GM18873 (cell line): ENCODE measurements around the gene PRKCE.
A peak's percentile ranks its signal among the peaks of the same experiment; 100 is the strongest.
"Not testable (repeated sequence)": the region's sequence is repeated elsewhere in the genome, so short reads cannot be mapped to it uniquely, and the experiment has no call there.

Experiments used
- ATAC-seq: cut with Tn5 transposase; IDR thresholded peaks from one replicate; pipeline ENCODE4 v1.9.1; 2021; ENCODE audit warnings: mild to moderate bottlenecking, moderate library complexity, moderate number of reproducible peaks; ENCODE audit not compliant: unreplicated experiment, low FRiP score

PRKCE gene

GRCh38 chr2:45879936-45880335 is 228.5 kb downstream of the PRKCE start:
- ATAC-seq: no peak

DNA sequence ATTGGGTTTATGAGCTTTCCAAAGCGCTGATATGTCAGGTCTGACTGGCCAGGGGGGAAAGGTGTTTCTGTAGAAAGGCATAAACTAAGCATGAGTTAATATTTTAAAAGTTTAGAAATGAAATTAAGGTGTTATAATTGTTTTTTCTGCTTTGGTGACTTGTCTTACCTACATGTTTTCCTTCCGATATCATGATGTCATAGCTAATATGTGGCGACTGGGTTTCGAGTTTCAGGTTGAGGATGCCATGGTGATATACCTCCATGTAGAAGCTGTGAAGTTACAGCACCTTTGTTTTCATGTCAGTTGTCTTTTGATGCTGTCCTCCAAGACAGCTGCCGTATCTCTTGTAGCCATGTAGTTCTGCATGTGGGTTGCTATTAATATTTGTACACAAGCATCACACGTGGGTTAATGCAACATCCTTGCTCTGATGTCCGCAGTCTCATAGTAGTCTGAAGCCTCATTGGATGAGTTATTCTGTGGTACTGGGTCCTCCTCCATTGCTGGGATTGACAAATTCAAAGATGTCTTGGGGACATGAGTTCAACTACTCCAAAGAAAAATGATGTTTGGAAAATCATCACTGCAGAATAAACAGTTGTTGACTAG is 230.6 kb downstream of the PRKCE start:
- no peak for ATAC-seq

GRCh38 chr2:45882707-45883602 is 231.5 kb downstream of the PRKCE start:
- ATAC-seq: no peak

- no peak for ATAC-seq
Measured at GRCh38 chr2:45883603-45884000, 232.1 kb downstream of the PRKCE start.

- ATAC-seq: no peak
Measured at GRCh38 chr2:45884126-45884525, 232.7 kb downstream of the PRKCE start.

DNA sequence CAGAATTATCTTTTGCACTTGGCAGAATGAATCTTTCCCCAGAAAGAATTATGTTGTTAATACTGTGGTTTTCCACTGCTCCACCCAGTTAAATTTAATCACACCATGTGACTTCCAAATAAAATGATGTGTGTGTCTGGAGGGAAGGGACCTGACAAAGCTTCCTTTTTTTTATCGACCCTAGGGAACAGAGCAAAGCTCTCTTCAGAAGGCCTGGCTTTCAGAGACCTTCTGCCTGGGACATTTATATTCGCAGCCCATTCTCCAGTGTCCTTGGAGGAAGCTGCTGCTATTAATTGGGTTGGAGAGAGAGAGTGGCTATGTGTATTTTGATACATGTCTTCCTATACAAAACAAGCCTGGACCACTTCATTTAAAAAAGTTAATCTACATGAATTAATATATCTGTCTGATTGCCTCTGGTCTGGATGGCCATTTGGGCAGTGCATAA is 233.7 kb downstream of the PRKCE start:
- no peak for ATAC-seq

DNA sequence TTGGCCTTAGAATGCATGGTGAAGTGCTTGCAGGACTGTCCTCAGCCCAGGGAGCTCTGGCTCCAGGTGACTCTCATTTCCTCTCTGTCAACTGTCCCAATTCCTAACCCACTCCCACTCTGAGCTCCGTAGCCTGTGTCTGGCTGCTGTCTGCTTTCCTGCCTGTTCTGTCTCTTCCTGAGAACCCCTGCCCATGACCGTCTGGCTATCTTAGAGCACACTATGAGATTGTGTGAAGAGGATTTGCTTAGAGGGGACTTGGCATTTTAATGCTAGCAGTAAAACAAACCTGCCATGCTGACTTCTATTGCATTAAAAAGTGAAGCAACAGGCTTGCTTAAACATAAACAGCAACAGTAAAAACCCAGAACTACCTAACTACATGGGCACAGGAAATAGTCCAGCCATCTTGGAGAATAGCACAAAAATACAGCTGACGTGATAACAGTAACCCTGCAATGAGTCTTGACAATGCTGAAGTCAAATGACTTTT is 234.7 kb downstream of the PRKCE start:
- ATAC-seq: no peak

DNA sequence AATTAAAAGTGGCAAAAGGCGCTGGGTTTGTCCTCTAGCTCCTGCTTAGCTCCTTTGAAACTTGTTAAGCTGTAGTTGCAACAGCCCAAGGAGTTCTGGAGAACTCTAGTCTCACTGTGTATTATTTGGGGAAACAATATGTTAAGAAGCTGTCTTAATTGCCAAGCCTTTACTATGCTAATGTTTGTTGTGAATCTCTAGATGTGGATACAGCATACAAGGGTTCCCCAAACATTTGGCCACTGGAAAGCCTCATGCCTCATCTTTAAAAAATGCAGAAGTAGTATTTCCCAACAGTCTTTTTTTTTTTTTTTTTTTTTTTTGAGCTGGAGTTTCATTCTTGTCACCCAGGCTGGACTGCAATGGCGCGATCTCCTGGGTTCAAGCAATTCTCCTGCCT is 236.7 kb downstream of the PRKCE start:
- ATAC-seq: no peak

- no peak for ATAC-seq
Measured at GRCh38 chr2:45888641-45889040, 237.2 kb downstream of the PRKCE start.

DNA sequence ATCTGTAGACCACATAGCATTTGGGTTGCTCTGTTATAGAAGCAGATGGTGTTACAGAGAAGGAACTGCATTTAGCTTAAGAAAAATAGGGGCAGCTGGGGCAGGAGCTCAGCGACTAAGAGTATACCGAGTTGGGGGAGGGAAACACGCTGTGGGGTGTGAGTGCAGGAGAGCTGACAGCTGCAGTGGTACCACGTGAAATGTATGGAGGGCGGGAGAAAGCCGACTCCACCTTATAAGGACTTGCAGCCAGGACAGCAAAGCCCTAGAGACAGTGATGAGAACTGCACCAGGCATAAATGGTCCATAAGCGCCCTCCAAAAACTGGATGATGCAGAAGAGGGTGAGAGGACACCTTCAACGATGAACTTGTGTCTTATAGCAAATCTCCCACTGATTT is 237.6 kb downstream of the PRKCE start:
- peak; percentile 84 for ATAC-seq

- ATAC-seq: no peak
Measured at GRCh38 chr2:45889620-45890370, 238.3 kb downstream of the PRKCE start.

DNA sequence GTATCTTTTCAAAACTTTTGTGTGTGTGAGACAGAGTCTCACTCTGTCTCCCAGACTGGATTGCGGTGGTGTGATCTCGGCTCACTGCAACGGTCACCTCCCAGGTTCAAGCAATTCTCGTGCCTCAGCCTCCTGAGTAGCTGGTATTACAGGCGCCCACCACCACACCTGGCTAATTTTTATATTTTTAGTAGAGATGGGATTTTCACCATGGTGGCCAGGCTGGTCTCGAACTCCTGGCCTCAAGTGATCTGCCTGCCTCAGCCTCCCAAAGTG is 238.8 kb downstream of the PRKCE start:
- not testable (repeated sequence) for ATAC-seq

DNA sequence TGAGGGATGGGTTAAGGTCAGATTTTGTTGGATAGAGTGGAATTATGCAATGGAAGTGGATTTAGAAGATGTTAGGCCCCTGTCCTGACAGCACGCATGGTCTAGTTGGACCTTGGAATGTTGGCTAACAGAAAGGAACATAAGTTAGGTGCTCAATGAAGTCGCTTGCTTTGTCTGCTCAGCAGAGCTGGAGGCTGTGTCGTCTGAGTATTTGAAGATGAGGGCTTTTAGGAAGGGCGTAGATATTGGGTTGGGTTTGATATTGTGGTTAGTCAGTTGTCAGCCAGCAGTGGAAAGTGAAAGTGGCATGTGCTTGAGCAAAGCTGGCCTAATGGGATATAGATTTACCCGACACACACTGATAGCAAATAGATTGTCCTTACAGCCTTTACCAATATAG is 239.3 kb downstream of the PRKCE start:
- no peak for ATAC-seq

- no peak for ATAC-seq
Measured at GRCh38 chr2:45891719-45892424, 240.4 kb downstream of the PRKCE start.

DNA sequence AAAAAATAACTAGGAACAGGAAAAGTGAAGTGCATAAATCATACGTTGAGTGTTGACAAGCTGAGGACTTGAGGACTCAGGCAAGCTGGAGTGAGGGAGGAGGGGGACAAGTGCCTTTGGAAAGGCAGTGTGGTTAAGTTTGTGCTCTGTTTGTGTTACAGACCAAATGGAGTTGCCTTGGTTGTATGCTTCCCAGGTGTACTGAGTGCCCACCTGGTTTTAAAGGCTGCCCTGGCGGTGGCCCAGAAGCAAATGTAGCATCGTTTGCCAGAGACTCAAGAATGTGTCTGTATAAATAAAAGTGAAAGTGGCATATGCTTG is 240.9 kb downstream of the PRKCE start:
- no peak for ATAC-seq

GRCh38 chr2:45892757-45893156 is 241.3 kb downstream of the PRKCE start:
- no peak for ATAC-seq

DNA sequence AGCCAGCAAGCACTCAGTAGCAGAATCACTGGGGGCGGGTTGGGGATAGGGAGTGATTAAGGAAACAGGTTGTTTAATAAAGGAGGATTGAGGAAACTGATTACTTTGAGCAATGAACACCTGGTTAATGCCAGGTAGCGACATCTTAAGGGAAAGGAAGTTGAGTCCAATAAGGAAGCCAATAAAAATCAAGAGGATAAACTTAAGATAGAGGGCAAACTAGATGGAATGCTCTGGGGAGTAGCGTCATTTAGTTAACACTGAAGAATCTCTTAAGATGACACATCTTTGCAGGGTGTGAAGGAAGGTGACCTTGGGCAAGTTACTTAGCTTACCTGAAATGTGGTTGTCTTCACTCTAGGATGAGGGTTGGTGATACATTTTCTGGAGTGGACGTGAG is 242.7 kb downstream of the PRKCE start:
- no peak for ATAC-seq

DNA sequence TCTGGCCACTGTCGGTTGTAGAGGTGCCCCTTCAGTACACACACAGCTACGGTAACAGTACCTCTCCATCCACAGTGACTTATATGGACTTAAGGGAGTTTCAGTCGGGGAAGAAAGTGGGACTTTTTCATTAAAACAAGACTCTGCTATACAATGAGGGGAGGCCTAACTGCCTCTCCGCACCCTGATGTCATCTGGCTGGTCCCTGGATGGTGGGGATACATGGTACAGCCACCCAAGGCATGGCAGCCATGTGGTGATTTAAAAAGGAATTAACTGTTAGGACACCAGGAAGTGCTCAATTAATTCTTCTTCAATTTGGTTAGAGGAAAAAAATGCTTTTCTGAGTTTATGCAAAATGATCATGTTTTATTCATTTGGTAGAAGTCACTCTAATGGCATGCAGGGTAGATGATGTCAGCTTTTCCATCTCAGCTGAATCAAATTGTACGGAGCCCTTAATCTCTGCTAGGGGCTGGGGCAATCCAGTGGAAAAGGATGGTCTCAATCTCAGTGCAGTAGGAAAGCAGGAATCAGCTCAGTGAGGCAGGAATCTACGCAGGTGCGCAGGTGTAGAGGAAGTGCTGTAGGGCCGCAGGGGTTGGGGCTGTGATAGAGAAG is 243.9 kb downstream of the PRKCE start:
- no peak for ATAC-seq

DNA sequence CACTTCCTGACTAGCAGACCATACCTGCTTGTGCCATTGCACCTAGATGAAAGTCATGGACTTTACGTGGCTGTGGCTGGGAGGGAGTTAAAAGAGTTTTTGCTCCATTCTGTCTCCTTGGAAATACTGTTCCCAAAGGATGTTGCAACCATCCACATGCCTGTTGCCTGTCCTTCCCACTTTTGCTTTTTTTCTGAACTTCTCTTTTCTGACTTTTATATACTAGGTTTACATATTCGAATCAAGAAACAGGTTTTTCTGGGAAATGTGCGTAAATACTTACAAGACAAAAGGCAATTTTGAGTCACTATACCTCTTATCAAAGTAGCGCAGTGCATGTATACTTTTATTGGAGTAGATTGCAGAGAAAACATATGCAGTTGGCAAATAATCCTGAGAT is 244.8 kb downstream of the PRKCE start:
- ATAC-seq: no peak

DNA sequence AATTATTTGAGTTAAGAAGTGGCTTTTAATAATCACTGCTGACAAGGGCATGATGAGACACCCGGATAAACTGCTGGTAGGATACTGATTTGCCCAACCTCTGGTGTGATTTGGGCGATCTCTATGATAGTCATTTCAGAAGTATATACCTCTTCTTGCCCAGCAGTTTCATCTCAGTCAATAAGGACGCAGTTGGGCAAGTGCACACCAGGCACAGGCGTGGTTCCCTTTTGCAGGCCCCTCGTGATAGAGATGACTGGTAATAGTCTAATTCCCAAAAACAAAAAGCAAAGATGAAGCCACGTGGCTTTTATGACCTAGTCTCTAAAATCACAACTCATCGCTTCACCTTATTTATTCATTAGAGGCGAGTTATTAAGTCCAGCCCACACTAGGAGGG is 246.4 kb downstream of the PRKCE start:
- ATAC-seq: no peak
